Measurements from ENCODE around the gene FAM131A.
A peak's percentile ranks its signal among the peaks of the same experiment; 100 is the strongest.

FAM131A gene

DNA sequence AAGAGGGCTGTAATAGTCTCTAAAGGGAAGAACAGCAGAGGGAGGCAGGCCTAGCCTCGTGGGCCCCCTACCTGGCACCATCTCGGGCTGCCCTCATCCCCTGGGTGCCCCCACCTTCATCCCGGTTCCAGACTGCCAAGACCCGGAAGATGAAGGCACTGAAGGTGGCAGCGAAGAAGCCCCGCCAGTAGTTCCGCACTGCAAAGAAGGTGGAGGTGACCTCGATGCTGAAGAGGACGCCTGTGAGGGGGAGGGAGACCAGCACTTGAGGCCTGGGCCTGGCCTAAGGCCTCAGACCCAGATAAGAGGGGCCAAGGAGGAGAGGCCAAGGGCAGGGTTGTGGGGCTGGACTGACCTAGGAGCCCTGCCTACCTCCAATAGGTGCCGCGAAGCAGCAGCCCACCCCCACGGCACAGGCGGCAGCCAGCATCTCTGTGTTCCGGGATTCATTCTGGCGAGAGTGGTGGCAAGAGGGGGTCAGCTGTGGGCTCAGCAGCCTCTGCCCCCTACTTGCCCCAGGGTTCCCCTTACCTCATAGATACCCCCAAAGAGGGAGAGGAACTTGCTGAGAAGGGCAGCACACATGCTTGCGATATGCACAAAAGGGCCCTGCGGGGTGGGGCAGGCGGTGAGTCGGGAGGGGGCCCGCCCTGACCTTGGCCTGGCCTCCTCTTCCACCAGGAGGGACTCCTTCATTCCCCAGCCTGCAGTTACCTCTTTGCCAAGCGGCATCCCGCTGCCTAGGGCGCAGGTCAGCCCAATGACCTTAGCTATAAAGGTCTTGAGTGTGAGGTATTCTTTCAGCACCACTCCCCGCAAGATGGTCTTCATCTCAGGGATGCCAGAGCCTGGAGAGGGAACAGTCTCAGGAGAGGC lies 20.1 kb downstream of the FAM131A start:
- no peak for DNase-seq (ENCODE audit: low read depth, low spot score)

GRCh38 chr3:184358124-184358767 lies 20.8 kb downstream of the FAM131A start:
- DNase-seq (ENCODE audit: low read depth, low spot score): no peak

- no peak for DNase-seq (ENCODE audit: low read depth, low spot score)
Observed at GRCh38 chr3:184358921-184359350, 21.5 kb downstream of the FAM131A start.

- DNase-seq (ENCODE audit: low read depth, low spot score): no peak
Observed at GRCh38 chr3:184359610-184360009, 22.2 kb downstream of the FAM131A start.

DNA sequence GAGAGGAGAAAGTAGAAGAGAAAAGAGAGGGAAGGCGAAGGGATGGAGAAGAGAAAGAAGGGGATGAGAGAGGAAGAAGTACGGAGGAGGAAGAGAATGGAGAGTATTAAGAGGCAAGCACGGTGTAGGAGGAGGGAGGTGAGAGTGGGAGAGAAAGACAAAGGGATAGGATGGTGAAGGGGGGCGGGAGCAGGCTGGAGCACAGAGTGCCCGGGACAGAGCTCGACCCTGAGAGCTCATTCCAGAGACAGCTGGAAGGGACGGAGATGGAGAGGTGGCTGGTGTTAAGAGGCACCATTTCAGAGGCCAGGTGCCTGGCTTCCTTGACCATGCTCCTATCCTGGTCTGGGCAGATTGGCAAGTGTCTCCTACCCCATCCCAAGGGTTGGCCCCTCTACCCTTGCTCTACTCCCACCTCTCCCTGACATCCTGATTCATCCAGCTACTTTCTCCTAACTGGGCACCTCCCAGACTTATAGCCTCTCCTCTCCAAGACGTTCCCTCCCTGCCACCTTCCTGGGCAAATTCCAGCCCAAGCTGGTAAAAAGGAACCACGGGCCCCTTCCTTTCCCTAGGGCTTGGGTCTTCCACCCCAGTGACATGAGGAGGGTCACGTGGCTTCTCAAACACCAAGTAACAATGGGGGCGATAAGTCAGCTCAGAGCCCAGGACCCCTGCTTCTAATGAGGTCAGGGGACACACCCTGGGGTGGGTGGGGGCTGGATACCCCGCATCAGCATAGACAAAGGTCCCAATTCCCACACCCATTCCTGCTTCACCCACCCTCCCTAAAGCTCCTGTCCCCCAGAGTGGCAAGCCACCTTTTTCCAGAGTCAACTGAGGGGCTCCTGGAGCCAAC lies 22.9 kb downstream of the FAM131A start:
- no peak for DNase-seq (ENCODE audit: low read depth, low spot score)

GRCh38 chr3:184360929-184361531 lies 23.6 kb downstream of the FAM131A start:
- no peak for DNase-seq (ENCODE audit: low read depth, low spot score)

DNA sequence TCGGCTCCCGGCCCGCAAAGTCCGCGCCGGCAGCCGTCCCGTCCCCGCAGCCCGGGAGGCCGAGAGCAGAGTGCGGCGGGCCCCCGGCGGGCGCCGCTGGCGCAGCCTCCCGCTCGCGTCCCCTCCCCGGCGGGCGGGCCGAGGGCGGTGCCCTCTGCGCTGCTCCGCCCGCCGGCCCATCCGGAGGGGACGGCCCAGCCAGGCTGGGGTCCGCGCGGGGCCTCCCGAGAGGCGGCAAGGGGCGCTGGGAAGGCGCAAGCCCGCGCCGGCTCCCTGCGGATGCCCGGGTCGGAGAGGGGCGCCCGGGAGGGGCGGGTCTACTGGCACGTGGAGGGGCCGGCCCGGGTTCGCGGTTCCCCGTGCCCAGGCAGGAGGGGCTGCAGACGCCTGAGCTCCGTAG lies 24.1 kb downstream of the FAM131A start, which contains the start of the genes CLCN2 and POLR2H:
CLCN2 (minus strand) TSS at position 74 of the 400 bp plus-strand sequence. CDS start 126 bp downstream, outside the sequence.
POLR2H (plus strand) TSS at position 179 of the 400 bp plus-strand sequence. CDS start 1,783 bp downstream, outside the sequence.
- no peak for DNase-seq (ENCODE audit: low read depth, low spot score)

GRCh38 chr3:184361932-184362667 lies 24.7 kb downstream of the FAM131A start:
- DNase-seq (ENCODE audit: low read depth, low spot score): no peak

- DNase-seq (ENCODE audit: low read depth, low spot score): peak; percentile 90
Observed at GRCh38 chr3:184362668-184363546, 25.5 kb downstream of the FAM131A start.

- DNase-seq (ENCODE audit: low read depth, low spot score): no peak
Observed at GRCh38 chr3:184366619-184367289, 29.4 kb downstream of the FAM131A start.

GRCh38 chr3:184368116-184368515 lies 30.7 kb downstream of the FAM131A start:
- DNase-seq (ENCODE audit: low read depth, low spot score): no peak

DNA sequence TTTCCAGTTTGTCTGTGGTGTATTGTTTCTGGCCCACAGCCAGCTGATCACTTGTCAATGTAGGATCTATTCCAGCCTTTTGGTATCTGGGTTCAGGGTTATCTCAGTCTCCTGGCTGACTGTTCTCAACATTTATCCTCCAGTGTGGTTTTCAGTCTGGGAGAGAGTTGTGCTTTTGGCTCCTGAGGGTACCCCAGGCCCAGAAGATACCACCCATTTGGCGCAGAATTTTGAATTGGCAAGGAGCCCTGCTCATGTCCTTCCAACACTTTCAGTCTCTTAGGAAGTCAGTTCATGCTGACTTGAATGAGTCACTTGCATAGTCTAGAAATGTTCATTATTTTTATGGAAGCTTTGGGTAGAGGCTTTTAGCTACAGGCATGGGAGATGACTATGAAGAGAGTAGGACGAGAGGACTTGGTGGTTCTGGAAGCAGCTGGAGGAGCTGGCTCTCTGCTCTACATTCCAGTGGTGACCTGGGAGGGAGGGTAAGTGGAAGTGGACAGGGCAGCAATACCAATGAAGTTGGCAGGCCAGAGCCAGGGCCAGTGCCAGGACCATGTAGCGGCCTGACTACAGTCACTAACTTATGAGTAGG lies 31.3 kb downstream of the FAM131A start:
- no peak for DNase-seq (ENCODE audit: low read depth, low spot score)

- DNase-seq (ENCODE audit: low read depth, low spot score): peak; percentile 83
Observed at GRCh38 chr3:184371570-184372018, 34.2 kb downstream of the FAM131A start.

DNA sequence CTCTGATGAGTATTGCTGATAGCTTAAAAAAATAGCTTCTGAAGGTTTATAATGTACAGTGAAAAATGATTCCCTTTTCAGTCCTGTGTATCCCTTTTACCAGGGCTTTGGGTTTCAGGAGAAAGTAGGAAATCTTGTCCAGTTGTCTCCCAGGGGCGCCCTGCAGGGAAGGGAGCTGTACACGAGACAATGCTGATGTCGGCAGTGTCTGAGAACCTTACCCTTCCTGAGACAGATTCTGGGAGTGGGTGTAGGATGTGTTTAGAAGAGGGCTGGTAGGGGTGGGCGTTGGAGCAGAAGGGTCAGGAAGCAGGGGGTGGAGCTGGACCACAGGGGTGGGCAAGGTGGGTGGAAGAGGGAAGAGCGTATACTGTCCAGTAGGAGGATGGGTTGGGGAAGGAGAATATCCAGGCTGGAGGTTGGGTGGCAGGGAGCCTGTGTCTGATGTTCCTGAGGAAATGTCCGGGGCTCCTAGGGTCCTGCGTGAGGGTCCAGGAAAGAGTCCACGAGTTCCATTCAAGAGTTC lies 35.0 kb downstream of the FAM131A start:
- DNase-seq (ENCODE audit: low read depth, low spot score): no peak

DNA sequence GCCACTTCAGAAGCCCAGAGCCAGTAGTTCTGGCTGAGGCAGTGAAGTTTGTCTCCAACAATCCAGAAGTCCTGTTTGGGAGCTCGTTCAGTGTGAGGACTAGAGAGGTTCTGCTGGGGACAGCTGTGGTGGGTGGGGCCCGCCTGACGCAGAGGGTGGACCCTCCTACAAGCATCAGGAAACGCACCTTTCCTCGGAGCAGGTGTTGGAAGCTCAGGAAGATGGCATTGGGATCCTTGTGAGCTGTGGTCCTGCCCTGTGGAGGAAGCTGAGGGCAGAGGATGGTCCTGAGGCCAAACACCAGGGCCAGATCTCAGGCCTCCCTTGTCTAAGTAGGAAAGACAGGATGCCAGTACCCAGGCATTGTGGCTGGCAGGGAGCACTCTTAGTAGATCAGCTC lies 35.5 kb downstream of the FAM131A start:
- DNase-seq (ENCODE audit: low read depth, low spot score): no peak

GRCh38 chr3:184373422-184373821 lies 36.0 kb downstream of the FAM131A start:
- no peak for DNase-seq (ENCODE audit: low read depth, low spot score)

- no peak for DNase-seq (ENCODE audit: low read depth, low spot score)
Observed at GRCh38 chr3:184375747-184376461, 38.5 kb downstream of the FAM131A start.

GRCh38 chr3:184377374-184377773 lies 40.0 kb downstream of the FAM131A start:
- DNase-seq (ENCODE audit: low read depth, low spot score): no peak

Data from smooth muscle cell of the brain vasculature (primary cell).